ENCODE data around the gene REST. TPM values are rescaled to one million over a fixed set of nuclear protein-coding genes. Genes with fewer than 3 reads are reported as not detected.

Gene REST
- total RNA-seq = 10 to 100 TPM; 27.7 to 70.8 (median 50.5) TPM

- Histone ChIP-seq H3K27me3 (no peaks in the 10 kb centered on the region), H3K36me3 (no peaks in the 10 kb centered on the region), H3K27ac (peak within 1 kb of the TSS; percentile 96), H3K4me1 (peaks cover 40% of the 10 kb centered on the region), H3K9me3 (no peaks in the 10 kb centered on the region), H3K4me3 (peak within 1 kb of the TSS; percentile 75)
- under 1% methylated on average over 25 of the region's 74 CpGs for WGBS
- peak; percentile 86 to 87 for DNase-seq (ENCODE audit: low spot score in 2 of 2)
- TF ChIP-seq POLR2A (IDR thresholded peaks at IDR 0.05) = peak in 1 of 2 donors; percentile 13
- no peak for TF ChIP-seq POLR2AphosphoS5 (IDR thresholded peaks at IDR 0.05)
Measured at GRCh38 chr4:56907489-56908205, at the start of gene REST. REST (plus strand) TSS chr4:56907900; CDS start chr4:56910639, 2,739 bp downstream.

- H3K4me1 ChIP-seq = peaks cover 5% of the 10 kb centered on the region
- H3K27me3 ChIP-seq = no peaks in the 10 kb centered on the region
- TF ChIP-seq POLR2AphosphoS5 (IDR thresholded peaks at IDR 0.05) = no peak
- no peak for TF ChIP-seq CTCF (IDR thresholded peaks at IDR 0.05)
- no peak for TF ChIP-seq EP300 (IDR thresholded peaks at IDR 0.05)
- no peak for TF ChIP-seq POLR2A (IDR thresholded peaks at IDR 0.05)
- H3K27ac ChIP-seq = no peak overlapping the region
- no peak overlapping the region for H3K4me3 ChIP-seq
- H3K9me3 ChIP-seq = no peaks in the 10 kb centered on the region
- no peak for DNase-seq (ENCODE audit: low spot score in 2 of 2)
- no peaks in the 10 kb centered on the region for H3K36me3 ChIP-seq
- WGBS = 95% methylated on average over 5 of the region's 5 CpGs
Measured at GRCh38 chr4:56859841-56860240, 47.9 kb upstream of the REST start.

- H3K4me1 ChIP-seq = peaks cover 5% of the 10 kb centered on the region
- TF ChIP-seq CTCF (IDR thresholded peaks at IDR 0.05) (no peak), POLR2A (IDR thresholded peaks at IDR 0.05) (no peak)
- no peaks in the 10 kb centered on the region for H3K27me3 ChIP-seq
- no peak overlapping the region for H3K27ac ChIP-seq
- DNase-seq (ENCODE audit: low spot score in 2 of 2) = no peak
- H3K36me3 ChIP-seq = no peaks in the 10 kb centered on the region
- no peak overlapping the region for H3K4me3 ChIP-seq
- no peaks in the 10 kb centered on the region for H3K9me3 ChIP-seq
- WGBS = 84% methylated on average over 3 of the region's 3 CpGs
Measured at GRCh38 chr4:56860781-56861180, 46.9 kb upstream of the REST start.

GRCh38 chr4:56861360-56861759 lies 46.3 kb upstream of the REST start:
- Histone ChIP-seq H3K27me3 (no peaks in the 10 kb centered on the region), H3K4me3 (no peak overlapping the region), H3K9me3 (no peaks in the 10 kb centered on the region), H3K27ac (no peak overlapping the region), H3K36me3 (no peaks in the 10 kb centered on the region), H3K4me1 (peaks cover 5% of the 10 kb centered on the region)
- TF ChIP-seq EP300 (IDR thresholded peaks at IDR 0.05) (no peak), POLR2A (IDR thresholded peaks at IDR 0.05) (no peak), POLR2AphosphoS5 (IDR thresholded peaks at IDR 0.05) (no peak), CTCF (IDR thresholded peaks at IDR 0.05) (no peak)
- WGBS = 29% methylated on average over 1 of the region's 1 CpG
- no peak for DNase-seq (ENCODE audit: low spot score in 2 of 2)

GRCh38 chr4:56863441-56864139 lies 44.1 kb upstream of the REST start:
- Histone ChIP-seq H3K9me3 (no peaks in the 10 kb centered on the region), H3K36me3 (no peaks in the 10 kb centered on the region), H3K27me3 (no peaks in the 10 kb centered on the region), H3K4me3 (no peak overlapping the region), H3K4me1 (no peaks in the 10 kb centered on the region), H3K27ac (no peak overlapping the region)
- WGBS = 95% methylated on average over 7 of the region's 7 CpGs
- TF ChIP-seq EP300 (IDR thresholded peaks at IDR 0.05) (no peak), POLR2A (IDR thresholded peaks at IDR 0.05) (no peak), CTCF (IDR thresholded peaks at IDR 0.05) (no peak), POLR2AphosphoS5 (IDR thresholded peaks at IDR 0.05) (no peak)
- DNase-seq (ENCODE audit: low spot score in 2 of 2) = no peak

All from suprapubic skin (tissue), 4 donors.